Sigmoid colon (tissue), 7 donors: Measurements from ENCODE around the gene MYO7A. TPM values are rescaled to one million over a fixed set of nuclear protein-coding genes. Genes with fewer than 3 reads are reported as not detected.

Source experiments
- DNase-seq: peaks from one replicate; pipeline ENCODE4 v3.0.0-alpha.2; 2019
- H3K27ac ChIP-seq, 4 donors: fragments of 200-600 bp; sonication (generic); one replicate each; pipeline ENCODE4 v1.5.1; 2016 to 2019; ENCODE audit warnings: mild to moderate bottlenecking in 1 of 4
- H3K27me3 ChIP-seq, 3 donors: fragments of 200-600 bp; sonication (generic); one replicate each; pipeline ENCODE4 v1.5.1; 2019; ENCODE audit warnings: mild to moderate bottlenecking in 1 of 3
- H3K36me3 ChIP-seq, 4 donors: fragments of 200-600 bp; sonication (generic); one replicate each; pipeline ENCODE4 v1.5.1; 2016 to 2019
- H3K4me1 ChIP-seq, 4 donors: fragments of 200-600 bp; sonication (generic); one replicate each; pipeline ENCODE4 v1.5.1; 2017 to 2019
- H3K4me3 ChIP-seq, 4 donors: fragments of 200-600 bp; sonication (generic); one replicate each; pipeline ENCODE4 v1.5.1; 2017 to 2019; ENCODE audit warnings: mild to moderate bottlenecking in 2 of 4, moderate library complexity in 1 of 4
- H3K9me3 ChIP-seq, 4 donors: fragments of 200-600 bp in 3 of 4; sonication (generic) in 3 of 4; one replicate each; pipeline versions ENCODE4 v1.5.1 to v1.6.1; 2013 to 2019
- CTCF ChIP-seq, 4 experiments: fragments of 450-650 bp in 3 of 4; fragments of 200-600 bp in 1 of 4; IDR thresholded peaks; one replicate each; pipeline ENCODE4 v1.5.1; 2016 to 2019; ENCODE audit warnings: antibody characterized with exemption in 4 of 4, mild to moderate bottlenecking in 3 of 4, moderate library complexity in 2 of 4
- EP300 ChIP-seq, 4 donors: sonication (generic); formaldehyde crosslinking; IDR thresholded peaks; one replicate each; pipeline ENCODE4 v1.6.1; 2017; ENCODE audit warnings: antibody characterized with exemption in 4 of 4
- POLR2A ChIP-seq, 2 donors: fragments of 450-650 bp; IDR thresholded peaks; one replicate each; pipeline ENCODE4 v1.6.1; 2016; ENCODE audit warnings: antibody characterized with exemption in 2 of 2, mild to moderate bottlenecking in 2 of 2, moderate library complexity in 2 of 2
- POLR2AphosphoS5 ChIP-seq, 4 donors: sonication (generic); formaldehyde crosslinking; IDR thresholded peaks; one replicate each; pipeline ENCODE4 v1.6.1; 2017; ENCODE audit warnings: antibody characterized with exemption in 4 of 4
- WGBS, 2 donors: extraction: QIAGEN DNeasy Blood & Tissue Kit; methylation state at CpG; one replicate each; pipeline ENCODE4 v1.1.7; 2013; 5-methylcytosine and 5-hydroxymethylcytosine counted together
- intact Hi-C: fragments of 100-400 bp; cut with DNase I; formaldehyde crosslinking; loops from one replicate; pipeline ENCODE4 v1.15.1; 2023
- polyA plus RNA-seq, 3 donors: library from polyadenylated mRNA; stranded (reverse); fragments of 200-250 nt; gene quantifications; one replicate each; pipeline ENCODE4 v1.2.3, GENCODE V29; 2013
- total RNA-seq, 4 donors: library from RNA; depleted of rRNA; stranded (reverse); fragments of >200 nt; gene quantifications; one replicate each; pipeline ENCODE4 v1.1.0, GENCODE V29; 2016
- donor health status: healthy with polysubstance abuse.
- donor health status: Bipolar disorder and iron deficiency.
- donor health status: healthy.

The MYO7A gene
- total and polyA plus RNA-seq, 7 donors = 1.8 to 12.8 (median 7.7) TPM

GRCh38 chr11:77170107-77170506 is 42.1 kb downstream of the MYO7A start:
- Histone ChIP-seq H3K27me3 (no peaks in the 10 kb centered on the region), H3K9me3 (no peaks in the 10 kb centered on the region), H3K4me3 (no peak overlapping the region), H3K4me1 (no peaks in the 10 kb centered on the region), H3K27ac (no peak overlapping the region), H3K36me3 (no peaks in the 10 kb centered on the region)
- no peak for TF ChIP-seq EP300 (IDR thresholded peaks at IDR 0.05)
- no peak for TF ChIP-seq POLR2A (IDR thresholded peaks at IDR 0.05)
- TF ChIP-seq CTCF (IDR thresholded peaks at IDR 0.05) = no peak
- no peak for TF ChIP-seq POLR2AphosphoS5 (IDR thresholded peaks at IDR 0.05)
- WGBS, 2 donors = 92 to 98% methylated on average over 5 of the region's 5 CpGs
- intact Hi-C loops = no loop called here
- DNase-seq = no peak

- WGBS, 2 donors = 94% methylated on average over 8 of the region's 8 CpGs
- no peaks in the 10 kb centered on the region for H3K9me3 ChIP-seq
- DNase-seq = no peak
- no peak for TF ChIP-seq POLR2AphosphoS5 (IDR thresholded peaks at IDR 0.05)
- no peak for TF ChIP-seq POLR2A (IDR thresholded peaks at IDR 0.05)
- no peak for TF ChIP-seq EP300 (IDR thresholded peaks at IDR 0.05)
- TF ChIP-seq CTCF (IDR thresholded peaks at IDR 0.05) = no peak
- H3K4me3 ChIP-seq = no peak overlapping the region
- no peaks in the 10 kb centered on the region for H3K27me3 ChIP-seq
- no peaks in the 10 kb centered on the region for H3K36me3 ChIP-seq
- intact Hi-C loops = no loop called here
- no peak overlapping the region for H3K27ac ChIP-seq
- no peaks in the 10 kb centered on the region for H3K4me1 ChIP-seq
Observed at GRCh38 chr11:77171254-77171653, 43.2 kb downstream of the MYO7A start.

- Histone ChIP-seq H3K27ac (no peak overlapping the region), H3K4me3 (no peak overlapping the region), H3K9me3 (no peaks in the 10 kb centered on the region), H3K27me3 (no peaks in the 10 kb centered on the region), H3K4me1 (no peaks in the 10 kb centered on the region), H3K36me3 (no peaks in the 10 kb centered on the region)
- intact Hi-C loops = no loop called here
- 66 to 78% methylated on average over 20 of the region's 20 CpGs for WGBS, 2 donors
- TF ChIP-seq POLR2A (IDR thresholded peaks at IDR 0.05) (no peak), EP300 (IDR thresholded peaks at IDR 0.05) (no peak), POLR2AphosphoS5 (IDR thresholded peaks at IDR 0.05) (no peak), CTCF (IDR thresholded peaks at IDR 0.05) (no peak)
- no peak for DNase-seq
Observed at GRCh38 chr11:77171885-77172665, 44.0 kb downstream of the MYO7A start.

GRCh38 chr11:77172666-77172982 is 44.6 kb downstream of the MYO7A start:
- intact Hi-C loops = no loop called here
- Histone ChIP-seq H3K9me3 (no peaks in the 10 kb centered on the region), H3K4me1 (no peaks in the 10 kb centered on the region), H3K36me3 (no peaks in the 10 kb centered on the region), H3K4me3 (no peak overlapping the region), H3K27ac (no peak overlapping the region), H3K27me3 (no peaks in the 10 kb centered on the region)
- DNase-seq = no peak
- WGBS, 2 donors = 84 to 90% methylated on average over 16 of the region's 16 CpGs
- TF ChIP-seq EP300 (IDR thresholded peaks at IDR 0.05) (no peak), POLR2A (IDR thresholded peaks at IDR 0.05) (no peak), POLR2AphosphoS5 (IDR thresholded peaks at IDR 0.05) (no peak), CTCF (IDR thresholded peaks at IDR 0.05) (no peak)

- DNase-seq = no peak
- Histone ChIP-seq H3K36me3 (no peaks in the 10 kb centered on the region), H3K27ac (no peak overlapping the region), H3K27me3 (no peaks in the 10 kb centered on the region), H3K9me3 (no peaks in the 10 kb centered on the region), H3K4me3 (no peak overlapping the region), H3K4me1 (no peaks in the 10 kb centered on the region)
- WGBS, 2 donors = 73 to 89% methylated on average over 10 of the region's 10 CpGs
- TF ChIP-seq EP300 (IDR thresholded peaks at IDR 0.05) (no peak), CTCF (IDR thresholded peaks at IDR 0.05) (no peak), POLR2AphosphoS5 (IDR thresholded peaks at IDR 0.05) (no peak), POLR2A (IDR thresholded peaks at IDR 0.05) (no peak)
- intact Hi-C loops = no loop called here
Observed at GRCh38 chr11:77173494-77173893, 45.4 kb downstream of the MYO7A start.
